GM19328 (cell line): ENCODE measurements around the gene MYO1F.

Experiments used
- ATAC-seq: cut with Tn5 transposase; IDR thresholded peaks from one replicate; pipeline ENCODE4 v1.9.1; 2021; ENCODE audit warnings: mild to moderate bottlenecking, moderate library complexity; ENCODE audit not compliant: unreplicated experiment

MYO1F gene

DNA sequence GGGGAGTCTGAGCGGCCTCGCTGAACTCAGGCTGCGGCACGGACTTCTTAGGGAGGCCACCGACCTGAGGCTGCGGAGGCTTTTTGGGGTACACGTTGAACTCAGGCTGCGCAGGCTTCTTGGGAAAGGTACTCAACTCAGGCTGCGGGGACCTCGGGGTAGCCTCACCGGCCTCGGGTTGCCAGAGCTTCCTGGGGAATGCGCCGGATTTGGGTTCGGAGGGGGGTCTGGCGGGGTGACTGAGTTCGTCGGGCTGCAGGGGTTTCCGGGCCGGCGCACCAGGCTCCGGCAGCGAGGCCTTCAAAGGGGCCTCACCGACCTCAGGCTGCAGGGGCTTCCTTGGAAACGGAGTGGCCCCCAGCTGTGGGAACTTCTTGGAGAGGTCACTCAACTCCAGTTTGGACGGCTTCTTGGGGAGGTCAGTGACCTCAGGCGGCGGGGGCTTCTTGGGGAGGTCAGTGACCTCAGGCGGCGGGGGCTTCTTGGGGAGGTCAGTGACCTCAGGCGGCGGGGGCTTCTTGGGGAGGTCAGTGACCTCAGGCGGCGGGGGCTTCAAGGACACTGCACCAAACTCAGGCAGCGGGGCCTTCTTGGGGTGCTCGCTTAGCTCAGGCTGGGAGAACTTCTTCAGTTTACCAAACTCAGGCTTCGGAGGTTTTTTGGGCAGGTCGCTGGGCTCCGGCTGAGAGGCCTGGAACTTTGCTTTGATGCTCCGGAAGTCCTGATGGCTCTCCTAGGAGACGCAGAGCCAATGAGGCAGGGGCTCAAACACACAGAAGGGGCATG, 78.0 kb downstream of the MYO1F start:
- no peak for ATAC-seq

DNA sequence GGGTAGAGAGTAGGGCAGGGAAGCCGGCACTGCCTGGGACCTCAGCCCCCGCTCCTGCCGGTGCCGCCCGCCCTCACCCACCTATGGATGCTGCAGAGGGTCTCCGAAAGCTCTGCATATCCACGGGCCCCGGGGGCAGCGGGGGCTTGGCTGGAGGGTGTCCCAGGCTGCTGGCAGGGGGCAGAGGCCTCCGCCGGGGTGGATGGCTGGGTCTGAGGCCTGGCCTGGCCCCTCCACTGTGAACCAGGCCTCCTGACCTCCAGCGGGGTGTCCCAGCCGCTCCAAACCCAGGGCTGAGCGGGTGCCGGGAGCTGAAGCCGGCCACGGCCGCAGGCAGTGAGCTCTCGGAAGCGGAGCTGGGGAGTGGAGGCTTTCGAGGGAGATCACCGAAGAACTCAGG, 78.9 kb downstream of the MYO1F start:
- no peak for ATAC-seq

DNA sequence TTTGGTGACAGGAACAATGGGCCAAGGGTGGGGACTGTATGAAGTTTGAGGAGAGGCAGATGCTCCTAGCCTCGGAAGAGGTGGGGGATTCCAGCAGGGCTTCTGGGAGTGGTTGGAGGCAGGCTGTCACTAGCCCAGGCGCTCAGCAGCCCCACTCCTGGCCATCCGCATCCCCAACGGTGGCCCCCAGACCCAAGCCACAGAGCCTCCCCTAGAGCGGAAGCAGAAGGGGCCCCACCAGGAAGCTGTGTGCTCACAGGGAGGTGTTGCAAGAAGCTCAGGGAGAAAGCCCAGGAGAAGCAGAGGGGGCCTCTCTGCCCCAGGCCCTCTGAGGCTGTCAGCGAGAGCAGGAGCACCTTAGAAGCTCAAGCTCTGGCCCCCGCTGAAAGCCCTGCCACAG, 83.1 kb downstream of the MYO1F start:
- no peak for ATAC-seq

DNA sequence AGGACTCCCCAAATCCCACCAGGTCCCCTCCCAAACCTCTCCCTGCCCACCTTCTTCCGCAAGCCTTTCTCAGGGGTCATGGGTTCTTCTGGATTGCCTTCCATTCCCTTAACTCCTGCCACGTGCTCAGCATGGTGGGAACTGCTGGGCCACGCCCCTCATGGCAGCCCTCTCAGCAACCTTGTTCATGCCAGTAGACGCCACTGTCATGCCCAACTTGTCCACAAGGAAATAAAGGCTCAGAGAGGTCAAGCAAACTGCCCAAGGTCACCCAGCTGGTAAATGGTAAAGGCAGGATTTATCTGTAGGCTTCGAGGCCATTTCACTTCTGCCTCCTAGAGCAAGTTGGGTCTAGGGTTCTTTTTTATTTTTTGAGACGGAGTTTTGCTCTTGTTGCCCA, 85.7 kb downstream of the MYO1F start:
- no peak for ATAC-seq

DNA sequence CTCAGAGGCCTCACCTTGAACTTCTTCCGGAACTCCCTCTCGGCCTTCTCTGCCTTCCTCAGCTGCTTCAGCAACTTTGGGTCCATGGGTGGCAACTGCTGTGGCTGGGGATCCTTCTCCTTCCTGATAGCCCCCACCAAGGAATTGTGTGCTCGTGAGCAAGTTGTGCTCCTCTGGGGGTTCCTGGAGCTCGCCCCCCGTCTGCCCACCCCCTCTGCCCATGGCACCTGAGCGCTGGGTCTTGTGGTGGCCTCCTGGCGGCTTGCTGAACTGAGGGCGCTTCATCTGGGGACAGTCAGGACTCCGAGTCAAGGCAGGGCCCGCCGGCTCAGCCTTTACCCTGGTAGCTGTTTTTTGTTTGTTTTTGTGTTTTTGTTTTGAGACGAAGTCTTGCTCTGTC, 86.4 kb downstream of the MYO1F start:
- no peak for ATAC-seq

DNA sequence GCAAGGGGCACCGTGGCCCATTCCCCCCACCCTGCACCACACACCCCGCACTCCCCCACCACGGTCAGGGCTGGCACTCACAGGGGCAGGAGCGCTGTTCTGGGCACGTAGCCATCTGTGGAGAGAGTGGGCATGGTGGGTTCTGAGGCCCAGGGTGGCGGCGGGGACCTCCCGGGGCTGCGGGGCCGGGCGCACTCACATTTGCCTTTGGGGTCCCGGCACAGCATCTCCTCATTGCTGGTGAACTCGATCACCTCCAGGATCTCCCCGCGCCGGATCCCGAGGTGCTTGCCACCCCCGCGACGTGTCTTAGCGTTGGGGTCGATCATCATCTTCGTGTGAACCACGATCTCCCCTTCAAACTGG, 86.9 kb downstream of the MYO1F start:
- ATAC-seq: no peak

DNA sequence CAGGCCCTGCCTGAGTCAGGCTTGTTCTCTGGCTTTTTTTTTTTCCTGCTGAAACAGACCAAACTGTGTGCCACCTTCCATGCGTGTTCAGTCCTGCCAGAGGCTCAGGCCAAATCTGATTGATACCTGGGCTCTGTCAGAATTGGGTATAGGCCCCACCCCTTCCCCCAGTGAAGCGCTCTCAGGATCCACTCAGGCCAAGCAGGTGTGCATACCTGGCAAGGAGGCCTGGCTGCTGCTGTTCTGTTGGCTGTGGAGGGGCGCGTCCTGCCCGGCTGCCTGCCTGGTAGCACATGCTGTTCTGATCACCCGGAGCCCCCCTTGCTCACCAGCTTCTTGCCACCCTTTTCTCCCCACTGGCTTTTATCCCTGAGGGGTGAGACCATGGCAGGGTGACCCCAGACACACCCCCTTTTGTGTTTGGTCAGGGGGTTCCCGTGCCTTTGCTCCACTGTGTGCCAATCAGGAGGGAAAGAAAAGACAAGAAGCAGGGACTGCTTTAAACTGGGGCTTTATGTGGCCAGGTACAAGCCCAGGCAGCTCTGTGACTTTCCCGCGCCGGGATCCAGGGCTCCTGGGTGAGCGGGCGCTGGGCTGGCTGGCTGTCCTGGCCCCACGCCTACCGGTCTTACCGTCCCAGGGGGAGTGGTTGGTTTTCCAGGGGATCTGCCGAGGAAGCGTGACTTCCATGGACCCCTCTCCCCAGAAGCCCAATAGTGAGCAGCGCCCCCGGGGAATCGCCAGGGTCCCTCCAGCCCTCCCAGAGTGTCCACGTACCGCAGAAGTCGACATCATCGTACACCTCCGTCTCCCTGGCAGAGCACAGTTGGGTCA, 87.5 kb downstream of the MYO1F start:
- ATAC-seq: no peak

DNA sequence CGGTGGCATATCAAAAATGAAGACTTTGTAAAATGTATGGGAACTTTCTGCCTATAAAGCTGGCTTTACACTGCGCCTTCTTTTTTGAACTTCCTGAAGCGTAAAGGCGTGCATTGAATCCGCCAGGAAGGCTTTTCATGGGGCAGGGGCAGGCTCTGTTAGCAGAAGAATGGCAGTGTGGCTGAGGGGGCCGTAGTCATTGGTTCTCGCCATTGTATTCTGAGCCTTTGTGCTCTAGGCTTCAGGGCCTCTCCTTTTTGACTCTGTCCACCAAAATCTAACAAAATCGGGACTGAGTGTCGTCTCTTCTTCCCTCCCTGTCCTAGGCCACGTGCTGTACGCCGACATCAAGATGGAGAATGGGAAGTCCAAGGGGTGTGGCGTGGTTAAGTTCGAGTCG, 88.9 kb downstream of the MYO1F start:
- ATAC-seq: no peak

DNA sequence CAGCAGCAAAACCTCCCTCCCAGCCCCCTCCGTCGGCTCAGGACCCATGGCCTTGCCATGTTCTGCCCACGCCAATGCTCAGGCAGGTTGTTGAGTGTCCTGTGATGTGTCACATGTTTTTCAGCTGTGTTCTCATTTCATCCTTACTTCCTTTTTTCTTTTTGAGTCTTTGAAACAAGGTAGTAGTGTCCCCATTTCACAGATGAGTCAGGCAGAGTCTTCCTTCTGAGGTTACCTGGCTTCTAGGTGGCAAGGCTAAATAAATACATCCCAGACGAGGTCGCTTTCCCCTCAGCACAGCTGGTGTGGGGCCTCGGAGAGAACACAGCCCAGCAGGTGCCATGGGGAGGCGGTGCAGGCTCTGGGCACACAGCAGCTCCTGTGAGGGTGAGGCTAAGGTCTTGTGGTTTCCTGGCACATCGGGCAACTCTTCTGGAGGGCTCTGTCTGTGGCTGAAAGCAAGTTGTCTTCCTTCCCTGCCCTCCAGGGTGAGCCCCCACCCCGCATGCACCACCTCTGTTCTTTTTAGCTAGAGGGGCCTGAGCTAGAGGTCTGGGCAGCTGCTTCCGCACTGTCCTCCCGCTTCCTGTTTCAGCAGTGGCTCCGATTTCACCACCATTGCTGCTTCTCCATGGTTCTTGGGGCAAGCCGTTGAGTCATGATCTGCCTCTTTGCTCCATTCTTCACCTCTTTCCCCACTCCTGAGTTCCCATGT, 89.9 kb downstream of the MYO1F start:
- ATAC-seq: no peak

DNA sequence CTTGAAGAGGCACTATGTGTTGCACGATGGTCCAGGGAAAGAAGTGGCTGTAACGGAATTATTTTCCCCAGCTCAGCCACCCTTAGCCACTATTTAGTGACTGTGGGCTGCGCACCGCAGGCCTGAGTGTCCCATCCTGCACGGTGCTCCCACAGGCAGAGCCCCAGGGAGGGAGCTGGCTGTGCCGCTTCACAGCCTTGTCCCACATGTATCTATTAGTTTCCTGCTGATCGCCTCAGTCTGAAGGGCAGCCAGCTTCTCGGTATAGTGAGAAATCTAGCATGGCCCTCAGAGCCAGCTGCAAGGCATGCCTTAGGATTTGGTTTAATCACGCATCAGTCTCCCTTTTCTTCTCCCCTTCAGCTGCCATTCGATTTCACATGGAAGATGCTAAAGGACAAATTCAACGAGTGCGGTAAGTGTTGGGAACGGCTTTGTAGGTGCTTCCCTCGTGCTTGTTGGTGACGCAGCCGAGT, 90.5 kb downstream of the MYO1F start:
- ATAC-seq: no peak

DNA sequence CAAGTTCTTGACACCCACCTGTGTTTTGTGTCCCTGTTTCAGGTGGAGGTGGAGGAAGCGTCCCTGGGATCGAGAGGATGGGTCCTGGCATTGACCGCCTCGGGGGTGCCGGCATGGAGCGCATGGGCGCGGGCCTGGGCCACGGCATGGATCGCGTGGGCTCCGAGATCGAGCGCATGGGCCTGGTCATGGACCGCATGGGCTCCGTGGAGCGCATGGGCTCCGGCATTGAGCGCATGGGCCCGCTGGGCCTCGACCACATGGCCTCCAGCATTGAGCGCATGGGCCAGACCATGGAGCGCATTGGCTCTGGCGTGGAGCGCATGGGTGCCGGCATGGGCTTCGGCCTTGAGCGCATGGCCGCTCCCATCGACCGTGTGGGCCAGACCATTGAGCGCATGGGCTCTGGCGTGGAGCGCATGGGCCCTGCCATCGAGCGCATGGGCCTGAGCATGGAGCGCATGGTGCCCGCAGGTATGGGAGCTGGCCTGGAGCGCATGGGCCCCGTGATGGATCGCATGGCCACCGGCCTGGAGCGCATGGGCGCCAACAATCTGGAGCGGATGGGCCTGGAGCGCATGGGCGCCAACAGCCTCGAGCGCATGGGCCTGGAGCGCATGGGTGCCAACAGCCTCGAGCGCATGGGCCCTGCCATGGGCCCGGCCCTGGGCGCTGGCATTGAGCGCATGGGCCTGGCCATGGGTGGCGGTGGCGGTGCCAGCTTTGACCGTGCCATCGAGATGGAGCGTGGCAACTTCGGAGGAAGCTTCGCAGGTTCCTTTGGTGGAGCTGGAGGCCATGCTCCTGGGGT, 91.5 kb downstream of the MYO1F start:
- no peak for ATAC-seq

DNA sequence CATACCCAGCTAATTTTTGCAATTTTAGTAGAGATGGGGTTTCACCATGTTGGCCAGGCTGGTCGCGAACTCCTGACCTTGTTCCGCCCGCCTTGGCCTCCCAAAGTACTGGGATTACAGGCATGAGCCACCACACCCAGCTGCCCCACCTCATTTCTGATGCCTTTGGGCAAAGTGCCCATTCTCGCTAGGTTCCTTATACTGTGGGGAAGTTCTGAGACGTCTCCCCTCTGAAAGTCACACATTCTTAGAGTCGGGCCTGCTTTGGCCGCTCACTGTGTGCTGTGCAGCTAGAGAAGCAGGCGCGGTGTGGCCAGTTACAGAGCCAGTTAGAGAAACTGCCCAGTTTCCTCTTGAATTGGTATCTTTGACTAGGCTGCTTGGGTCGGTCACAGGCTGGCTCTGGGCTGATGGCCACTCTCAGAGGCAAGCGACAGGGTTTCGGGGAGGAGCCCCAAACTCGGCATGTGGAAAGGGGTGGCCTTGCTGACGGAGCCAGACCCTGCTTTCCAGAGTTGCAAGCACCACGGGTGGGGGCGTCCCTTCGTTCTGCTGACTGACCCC, 92.8 kb downstream of the MYO1F start:
- ATAC-seq: no peak

DNA sequence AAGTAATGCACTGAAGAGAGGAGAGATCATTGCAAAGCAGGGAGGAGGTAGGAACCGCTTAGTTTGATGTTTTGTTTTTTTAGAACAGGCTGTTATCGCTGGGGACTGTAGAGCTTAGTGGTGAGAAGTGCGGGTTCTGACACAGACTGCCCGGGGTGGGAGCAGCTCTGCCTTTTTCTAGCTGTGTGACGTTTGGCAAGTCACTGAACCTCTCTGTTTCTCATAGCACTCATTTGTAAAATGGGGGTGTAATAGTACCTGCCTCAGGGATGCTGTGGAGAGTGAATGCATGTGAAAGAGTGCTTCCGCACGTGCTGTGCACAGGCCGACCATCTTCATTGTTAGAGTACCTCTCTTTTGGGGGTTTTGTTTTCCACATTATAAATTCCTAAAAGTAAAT, 94.1 kb downstream of the MYO1F start:
- no peak for ATAC-seq

DNA sequence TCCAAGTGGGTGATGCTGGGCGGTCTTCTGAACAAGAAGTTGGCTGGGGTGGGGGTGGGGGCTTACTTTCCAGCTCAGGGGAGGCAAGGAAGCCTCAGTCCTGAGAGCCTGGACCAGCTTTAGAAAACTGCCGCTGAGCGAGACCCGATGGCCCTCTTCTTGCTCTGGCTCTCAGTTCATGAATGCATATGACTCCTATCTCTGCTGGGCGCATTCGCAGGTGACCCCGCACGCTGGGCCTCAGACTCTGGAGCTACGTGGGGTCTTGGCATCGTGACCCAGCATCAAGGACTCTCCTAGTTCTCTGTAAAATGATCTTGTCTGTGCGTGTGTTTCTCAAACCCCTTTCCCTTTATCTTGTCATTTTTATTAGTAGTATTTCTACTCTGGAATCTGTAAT, 94.5 kb downstream of the MYO1F start:
- no peak for ATAC-seq

DNA sequence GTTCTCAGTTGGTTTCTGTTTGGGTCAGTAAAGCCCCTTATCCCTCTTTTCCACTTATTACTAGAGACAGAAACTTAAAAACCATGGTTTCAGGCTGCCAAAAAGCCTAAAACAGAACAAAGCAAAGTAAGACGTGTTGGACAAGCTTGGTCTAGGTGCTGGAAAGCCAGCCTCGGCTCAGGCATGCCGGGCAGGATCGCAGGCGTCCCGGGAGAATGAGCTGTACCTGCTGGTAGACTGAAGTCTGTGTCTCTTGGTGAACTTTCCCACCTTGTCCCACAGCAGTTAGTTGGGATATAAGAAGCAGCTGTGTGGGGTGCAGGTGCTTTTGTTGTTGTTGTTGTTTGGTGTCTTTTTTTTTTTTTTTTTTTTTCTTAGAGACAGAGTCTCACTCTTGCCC, 95.6 kb downstream of the MYO1F start:
- ATAC-seq: no peak

DNA sequence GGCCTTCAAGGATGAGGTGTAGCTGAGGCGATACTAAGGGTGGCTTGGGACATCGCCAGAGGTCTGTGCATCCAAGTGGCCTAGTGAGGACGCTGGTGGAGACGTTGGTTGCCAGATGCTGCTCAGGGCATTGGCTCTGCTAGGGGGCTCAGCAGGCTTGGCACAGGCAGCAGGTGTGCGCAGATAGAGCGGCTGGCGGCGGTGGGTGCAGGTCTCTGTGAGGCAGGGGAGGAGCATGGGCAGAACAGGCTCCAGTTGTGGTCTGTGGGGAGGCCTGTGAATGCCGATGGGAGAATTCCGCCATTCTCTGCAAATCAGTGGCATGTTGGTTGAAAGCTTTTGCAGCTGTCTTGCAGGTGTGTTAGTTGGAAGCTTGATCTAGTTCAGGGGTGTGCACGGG, 96.0 kb downstream of the MYO1F start:
- no peak for ATAC-seq

DNA sequence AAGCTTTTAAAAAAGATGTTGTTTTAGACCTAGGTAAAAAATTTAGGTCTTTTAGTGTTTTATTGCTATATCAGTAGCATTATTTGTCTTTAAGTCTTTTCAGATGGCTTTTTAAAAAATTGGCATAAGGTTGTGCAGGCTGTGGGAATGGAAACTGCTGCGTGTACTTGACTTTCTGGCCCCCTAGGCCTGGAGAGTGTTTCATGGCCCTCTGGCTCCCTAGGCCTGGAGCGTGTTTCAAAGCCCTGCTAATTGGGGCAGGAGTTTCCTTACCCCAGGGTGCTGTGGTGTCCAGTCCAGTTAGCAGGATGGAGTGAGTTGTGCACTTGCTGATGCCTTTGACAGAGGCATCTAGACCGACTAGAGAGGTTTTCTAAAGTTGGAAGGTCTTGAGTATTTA, 98.6 kb downstream of the MYO1F start:
- no peak for ATAC-seq

DNA sequence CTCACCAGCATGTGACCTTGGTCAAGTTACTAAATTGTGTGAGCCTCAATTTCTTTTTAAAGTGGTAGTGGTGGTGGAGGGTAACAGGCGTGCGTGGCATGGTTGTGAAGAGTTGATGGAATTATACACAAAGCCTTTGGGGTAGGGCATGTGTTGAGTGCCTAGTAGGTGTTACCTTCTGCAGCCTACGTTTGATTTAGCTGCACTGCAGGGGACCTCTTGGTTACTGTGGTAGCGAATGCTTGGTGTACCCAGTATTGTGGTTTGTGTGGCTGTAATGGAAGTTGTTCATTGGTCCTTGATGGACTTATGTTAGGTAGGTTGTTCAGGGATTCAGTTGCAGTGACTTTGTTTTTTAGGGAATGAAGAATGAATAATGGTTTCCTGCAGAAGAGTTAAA, 99.4 kb downstream of the MYO1F start:
- no peak for ATAC-seq

DNA sequence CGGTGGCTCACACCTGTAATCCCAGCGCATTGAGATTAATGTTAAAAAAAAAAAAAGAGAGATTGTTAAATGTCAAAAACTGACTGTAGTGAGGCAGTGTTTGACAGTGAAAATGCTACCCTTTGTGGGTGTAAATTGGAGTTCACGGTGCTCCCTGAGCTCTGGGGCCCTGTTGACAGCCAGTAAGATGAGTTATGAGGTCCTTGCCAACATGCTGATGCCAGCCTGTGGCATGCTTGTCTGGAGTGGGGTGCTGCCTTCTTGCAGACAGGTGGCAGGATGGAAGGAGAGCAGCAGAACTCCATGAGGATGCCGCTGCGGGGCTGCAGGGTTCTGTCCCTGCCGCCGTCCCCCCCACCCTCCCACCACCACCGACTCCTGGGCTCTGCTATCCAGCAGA, 100.7 kb downstream of the MYO1F start:
- no peak for ATAC-seq

DNA sequence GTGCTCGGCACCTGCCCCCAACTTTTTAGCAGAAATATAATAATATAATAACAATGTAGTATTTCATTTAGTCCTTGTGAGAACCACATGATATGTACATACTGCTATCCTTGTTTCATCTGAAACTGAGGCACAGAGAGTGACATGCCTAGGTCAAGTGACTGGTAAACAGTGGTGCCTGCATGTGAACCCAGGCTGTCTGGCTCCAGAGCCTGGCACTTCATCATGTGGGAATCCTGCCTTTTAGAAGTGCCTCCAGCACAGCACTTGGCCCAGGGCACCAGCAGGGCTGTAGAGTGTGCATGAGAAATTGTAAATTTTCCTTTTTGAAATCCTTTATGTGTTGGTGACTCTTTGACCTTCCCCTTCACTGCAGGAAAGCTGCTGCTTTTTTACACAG, 102.2 kb downstream of the MYO1F start:
- no peak for ATAC-seq
